SH-SY5Y (cell line): ENCODE data around the gene PCDH20.

Experiments used
- GATA2 ChIP-seq: IDR thresholded peaks from 2 replicates; pipeline ENCODE4 v1.6.1; 2011; ENCODE audit warnings: mild to moderate bottlenecking, low read depth, low read length
- GATA3 ChIP-seq: IDR thresholded peaks from 2 replicates; pipeline ENCODE4 v1.6.1; 2011; ENCODE audit warnings: low read depth, mild to moderate bottlenecking, low read length, moderate library complexity

DNA sequence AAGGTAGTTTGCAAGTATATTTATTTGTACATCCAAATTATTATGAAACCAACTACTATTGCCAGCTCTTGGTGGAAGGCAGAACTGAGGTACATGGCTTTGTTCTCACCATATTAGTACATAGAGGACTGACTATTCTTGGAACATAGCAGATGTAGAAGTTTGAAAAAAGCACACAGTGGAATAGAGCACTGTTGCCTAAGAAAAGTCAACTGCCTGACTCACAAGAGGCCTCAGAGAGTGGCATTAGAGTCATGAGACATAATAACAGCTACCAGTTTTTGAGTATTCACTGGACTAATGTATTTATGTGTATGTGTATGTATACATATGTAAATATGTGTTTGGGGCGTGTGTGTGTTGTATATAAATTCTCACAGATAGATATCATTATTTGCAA is 8.3 kb upstream of the PCDH20 start:
- TF ChIP-seq GATA2, result no peak
- no peak for TF ChIP-seq GATA3
